NCI-H2196 (cell line): ENCODE data around the gene TTC23.
A peak's percentile ranks its signal among the peaks of the same experiment; 100 is the strongest.
"Not testable (repeated sequence)": the region's sequence is repeated elsewhere in the genome, so short reads cannot be mapped to it uniquely, and the experiment has no call there.

Experiments used
- DNase-seq: peaks from one replicate; lab custom pipeline; 2025; ENCODE audit not compliant: unreplicated experiment; lab: John Stamatoyannopoulos, UW

Gene TTC23

DNA sequence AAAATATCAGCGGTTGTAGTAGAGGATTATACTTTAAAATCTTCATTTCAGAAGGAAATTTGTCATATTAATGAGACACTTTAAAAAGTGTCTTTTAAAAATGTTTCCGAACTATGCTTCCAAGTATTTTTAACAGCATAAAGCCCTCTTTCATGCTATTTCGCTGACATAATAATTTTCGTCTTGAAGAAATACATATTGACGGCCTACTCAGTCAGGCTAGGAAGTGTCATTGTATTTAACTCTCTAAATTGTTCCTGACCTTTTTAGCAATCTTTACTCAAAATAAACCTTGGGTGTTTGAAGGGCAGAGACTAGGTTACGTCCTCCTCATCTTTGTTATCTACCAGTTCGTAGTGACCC is 1.1 kb upstream of the TTC23 start:
- DNase-seq, result no peak

DNA sequence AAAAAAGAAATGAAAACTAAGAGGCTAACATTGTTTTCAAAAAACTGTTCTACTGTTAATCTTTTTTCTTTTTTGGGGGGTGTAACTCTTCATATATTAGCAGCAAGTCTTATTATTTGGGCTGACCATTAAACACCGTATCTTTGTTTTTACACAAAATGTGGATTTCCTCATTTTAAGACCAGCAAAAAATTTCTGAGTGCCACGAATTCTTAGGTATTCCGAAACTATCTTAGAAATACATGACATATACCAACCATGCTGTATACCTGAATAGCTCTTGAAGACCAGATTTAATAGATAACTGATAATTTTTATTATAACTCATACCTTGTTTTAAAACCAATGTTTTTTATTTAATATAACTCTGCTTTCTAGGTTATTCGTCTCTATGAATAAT is 620 bp upstream of the TTC23 start:
- no peak for DNase-seq

DNA sequence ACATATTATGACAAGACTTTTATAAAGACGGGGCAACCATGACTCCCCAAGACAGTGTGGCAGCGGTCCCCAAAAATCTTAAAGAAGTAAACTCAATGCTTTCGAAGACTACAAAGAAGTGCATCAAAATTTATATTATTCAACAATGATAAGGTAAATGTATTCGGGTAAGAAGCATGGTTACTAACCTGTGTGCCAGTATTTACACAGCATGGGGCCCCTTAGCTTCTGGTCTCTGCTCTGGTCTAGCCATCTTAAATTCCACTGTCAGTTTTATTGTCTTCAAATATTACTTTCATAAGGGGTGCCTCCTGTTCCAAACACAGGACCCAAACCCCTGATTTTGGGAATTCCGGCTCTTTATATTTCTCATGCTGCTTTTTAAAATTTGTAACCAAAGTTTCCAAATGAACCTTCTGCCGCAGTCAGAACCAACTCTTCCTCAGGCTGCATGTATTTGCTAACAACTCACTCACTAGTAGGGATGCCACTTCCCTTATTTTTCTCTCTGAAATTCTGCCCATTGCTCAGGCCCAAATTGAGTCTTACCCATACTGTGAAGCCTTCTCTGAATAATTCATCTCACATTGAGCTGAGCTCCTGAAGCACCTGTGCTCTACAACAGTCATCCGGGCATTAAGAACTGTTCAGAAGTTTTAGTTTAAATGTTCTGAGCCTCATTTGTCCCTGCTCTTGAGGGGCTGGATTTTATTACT is 1.2 kb downstream of the TTC23 start:
- no peak for DNase-seq

DNA sequence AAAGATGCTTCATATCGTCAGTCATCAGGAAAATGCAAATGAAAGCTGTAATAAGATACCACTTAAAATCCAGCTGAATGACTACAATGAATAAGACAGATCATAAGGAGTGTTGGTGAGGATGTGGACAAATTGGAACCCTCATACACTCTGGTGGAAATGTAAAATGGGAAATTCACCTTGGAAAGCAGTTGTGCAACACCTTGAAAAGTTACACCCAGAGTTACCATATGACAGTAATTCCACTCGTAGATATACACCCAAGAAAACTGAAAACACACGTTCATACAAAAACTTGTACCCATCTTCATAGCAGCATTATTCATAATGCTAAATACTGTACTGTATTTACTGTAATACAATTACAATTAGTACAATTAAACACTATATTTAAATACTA is 2.3 kb downstream of the TTC23 start:
- no peak for DNase-seq

DNA sequence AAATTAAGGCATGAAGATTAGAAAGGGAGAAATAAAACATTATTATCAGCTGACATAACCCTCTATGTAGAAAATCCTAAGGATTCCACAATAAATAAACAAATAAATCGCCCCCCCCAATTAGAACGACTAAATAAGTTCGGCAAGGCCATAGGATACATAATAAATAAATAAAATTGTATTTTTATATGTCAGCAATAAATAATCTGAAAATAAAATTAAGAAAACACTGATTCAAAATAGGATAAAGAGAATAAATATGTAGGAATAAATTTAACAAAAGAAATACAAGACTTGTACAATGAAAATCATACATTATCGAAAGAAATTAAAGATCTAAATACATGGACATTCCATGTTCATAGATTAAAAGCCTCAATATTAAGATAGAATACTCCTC is 5.1 kb downstream of the TTC23 start:
- DNase-seq, result no peak

DNA sequence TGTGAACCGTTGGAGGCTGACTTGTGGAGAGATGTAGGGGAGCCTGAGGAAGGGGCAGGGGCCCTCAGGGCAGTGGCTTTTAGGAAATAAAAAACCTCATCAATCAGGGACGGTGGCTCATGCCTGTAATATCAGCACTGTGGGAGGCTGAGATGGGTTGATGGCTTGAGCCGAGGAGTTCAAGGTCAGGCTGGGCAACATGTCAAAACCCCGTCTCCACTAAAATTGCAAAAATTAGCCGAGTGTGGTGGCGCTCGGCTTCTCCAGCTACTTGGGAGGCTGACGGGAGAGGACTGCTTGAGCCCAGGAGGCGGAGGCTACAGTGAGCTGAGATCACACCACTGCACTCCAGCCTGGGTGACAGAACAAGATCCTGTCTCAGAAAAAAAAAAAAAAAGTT is 7.6 kb downstream of the TTC23 start:
- DNase-seq, result no peak

DNA sequence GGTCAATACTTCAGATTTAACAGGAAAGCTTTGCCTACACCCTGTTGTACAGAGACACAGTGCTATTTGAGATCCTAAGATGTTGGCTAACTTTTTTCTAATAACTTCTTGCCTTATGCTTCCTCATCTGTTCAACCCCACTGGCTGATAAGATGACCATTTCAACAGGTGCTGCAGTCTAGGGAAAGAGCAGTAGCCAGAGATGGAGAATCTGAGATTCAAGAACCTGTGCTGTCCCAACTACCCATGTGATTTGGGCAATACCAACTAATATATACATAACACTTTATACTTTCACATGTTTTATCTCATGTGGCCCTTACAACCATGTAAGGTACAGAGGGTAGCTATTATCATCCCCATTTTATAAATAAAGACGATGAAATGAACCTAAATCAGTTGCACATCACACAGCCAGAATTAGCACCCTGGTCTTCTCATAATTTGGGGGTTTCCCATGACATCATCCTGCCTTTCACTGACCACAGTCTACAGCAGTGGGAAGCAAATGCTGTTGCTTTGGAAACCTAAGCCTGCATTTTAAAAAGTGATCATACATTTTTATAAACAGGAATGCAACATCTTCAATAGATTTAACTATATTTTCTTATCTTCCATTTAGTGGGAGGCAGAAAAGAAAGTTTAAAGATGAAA is 9.7 kb downstream of the TTC23 start:
- no peak for DNase-seq

DNA sequence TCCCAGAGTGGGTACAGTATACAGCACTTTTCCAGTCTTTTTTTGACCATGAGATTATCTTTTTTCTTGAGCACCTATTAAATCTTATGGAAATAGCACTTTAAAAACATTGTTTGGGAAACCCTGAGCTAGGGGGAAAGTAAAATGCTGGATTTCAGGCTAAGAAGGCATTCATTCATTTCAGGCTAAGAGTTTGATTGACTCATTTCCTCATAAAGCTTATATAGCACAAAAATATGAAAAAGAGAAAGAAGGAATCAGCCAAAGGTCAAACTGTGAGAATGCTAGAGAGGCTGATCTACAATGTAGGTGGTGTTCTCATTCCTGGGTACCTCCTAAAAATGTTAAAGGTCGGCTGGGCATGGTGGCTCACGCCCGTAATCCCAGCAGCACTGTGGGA is 10.5 kb downstream of the TTC23 start:
- DNase-seq, result no peak

DNA sequence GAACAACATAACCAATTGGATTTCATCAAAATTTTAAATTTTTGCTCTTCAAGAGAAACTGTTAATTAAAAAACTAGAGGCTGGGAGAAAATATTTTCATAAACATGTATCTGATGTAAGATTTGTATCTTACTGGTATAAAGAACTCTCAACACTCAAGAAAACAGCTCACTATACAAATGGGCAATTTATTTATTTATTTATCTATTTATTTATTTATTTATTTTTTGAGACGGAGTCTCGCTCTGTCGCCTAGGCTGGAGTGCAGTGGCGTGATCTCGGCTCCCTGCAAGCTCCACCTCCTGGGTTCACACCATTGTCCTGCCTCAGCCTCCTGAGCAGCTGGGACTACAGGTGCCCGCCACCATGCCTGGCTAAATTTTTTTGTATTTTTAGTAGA is 15.2 kb downstream of the TTC23 start:
- DNase-seq, result not testable (repeated sequence)

DNA sequence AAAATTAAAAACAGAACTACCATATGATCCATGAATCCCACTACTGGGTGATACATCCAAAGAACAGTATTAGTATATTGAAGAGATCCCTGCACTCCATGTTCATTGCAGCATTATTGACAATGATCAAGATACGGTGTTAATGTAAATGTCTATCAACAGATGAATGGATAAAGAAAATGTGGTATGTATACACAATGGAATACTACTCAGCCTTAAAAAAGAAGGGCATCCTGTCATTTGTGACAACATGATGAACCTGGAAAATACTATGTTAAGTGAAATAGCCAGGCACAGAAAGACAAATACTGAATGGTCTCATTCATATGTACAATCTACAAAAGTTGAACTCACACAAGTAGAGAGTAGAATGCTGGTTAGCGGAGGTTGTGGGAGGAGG is 16.6 kb downstream of the TTC23 start:
- DNase-seq, result no peak

DNA sequence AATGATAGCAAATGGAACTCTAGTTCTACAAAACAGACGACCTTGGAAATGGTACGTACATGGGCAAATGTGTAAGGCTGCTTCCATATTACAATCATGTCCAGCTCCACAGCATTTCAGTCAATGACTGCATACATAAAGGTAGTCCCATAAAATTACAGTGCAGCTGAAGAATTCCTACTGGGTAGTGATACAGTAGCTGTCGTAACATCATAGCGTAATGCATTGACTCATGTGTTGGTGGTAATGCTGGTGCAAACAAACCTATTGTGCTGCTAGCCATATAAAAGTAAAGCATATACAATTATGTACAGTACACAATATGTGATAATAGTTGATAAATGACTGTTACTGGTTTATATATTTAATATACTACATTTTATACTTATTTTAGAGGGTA is 18.5 kb downstream of the TTC23 start:
- no peak for DNase-seq

DNA sequence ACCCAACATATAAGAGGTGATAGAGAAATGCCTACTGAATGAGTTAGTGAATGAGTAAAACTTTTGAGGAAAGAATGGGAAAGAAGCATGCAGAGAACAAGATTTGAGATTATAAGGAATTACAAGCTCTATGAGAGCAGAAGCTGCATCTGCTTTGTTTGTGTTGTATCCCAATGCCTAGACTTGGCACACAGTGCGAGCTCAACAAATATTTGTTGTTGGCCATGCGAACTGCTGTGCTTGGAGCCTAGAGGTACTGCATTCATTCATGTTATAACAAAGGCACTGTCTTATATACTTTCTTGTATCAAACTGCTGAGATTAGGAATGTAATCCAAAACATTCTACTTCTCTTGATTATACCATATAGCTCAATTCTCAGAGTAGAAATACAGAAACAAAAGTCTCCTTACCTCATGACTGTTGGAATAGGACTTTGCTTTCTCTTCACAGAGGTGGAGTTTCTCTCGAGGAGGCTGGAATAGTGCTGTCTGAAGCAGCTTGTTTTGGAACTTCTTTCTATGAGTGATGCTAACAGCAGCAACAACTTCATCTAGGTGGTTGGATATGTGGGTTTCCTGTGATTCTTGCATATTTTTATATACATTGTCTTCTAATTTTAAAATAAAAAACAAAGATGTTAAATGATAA is 21.1 kb downstream of the TTC23 start:
- DNase-seq, result no peak

DNA sequence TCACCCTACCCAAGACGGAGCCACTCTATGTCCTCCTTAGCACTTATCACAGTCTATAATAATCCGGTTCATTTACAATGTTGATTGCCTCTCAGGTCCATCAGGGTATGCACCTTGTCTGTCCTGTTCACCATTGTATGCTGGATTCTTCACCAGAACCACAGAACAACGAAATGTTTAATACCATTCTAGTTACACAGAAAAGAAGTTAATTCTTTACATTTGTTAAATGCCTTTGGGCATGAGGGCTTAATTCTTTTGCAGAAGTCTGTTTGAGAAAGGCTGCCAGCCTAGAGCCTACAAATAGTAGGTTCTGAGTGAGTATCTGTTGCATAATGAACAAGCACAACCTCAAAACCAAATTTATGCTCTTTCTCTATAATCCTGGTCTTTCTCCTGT is 22.6 kb downstream of the TTC23 start:
- no peak for DNase-seq

DNA sequence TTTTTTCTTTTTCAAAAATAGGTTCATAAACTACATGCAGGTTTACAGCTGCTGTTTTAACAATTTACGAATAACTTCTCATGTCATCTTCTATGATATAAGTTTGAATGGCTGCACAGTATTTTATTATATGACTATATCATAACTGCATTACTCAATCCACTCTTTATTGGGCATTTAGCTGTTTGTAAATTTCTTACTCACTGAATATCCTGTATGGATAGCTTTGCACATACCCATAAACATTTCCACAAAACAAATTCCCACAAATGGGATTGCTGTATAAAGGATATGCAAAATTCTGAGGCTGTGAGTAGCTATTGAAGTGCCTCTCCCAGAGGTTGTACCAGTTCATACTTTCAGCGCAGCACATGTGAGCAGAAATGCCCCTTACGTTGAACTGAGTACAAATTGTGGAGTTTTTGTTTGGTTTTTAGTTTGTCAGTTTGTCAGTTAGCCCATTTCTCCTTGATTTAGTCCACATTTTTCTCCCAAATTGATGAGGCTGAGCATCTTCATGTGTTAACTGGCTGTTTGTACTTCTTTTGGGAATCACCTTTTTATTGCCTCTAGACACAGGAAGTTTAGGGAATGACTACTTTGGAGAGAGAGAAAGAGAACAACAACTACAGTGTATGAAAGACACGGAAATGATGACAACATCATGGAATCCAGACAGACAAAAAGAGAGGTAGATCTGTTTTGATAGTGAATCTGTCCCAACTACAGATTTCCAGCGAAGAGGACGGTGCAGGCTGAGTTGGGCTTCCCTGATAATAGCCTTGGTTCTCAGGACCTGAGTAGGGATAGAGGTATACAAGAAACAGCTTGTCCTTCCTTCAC is 24.8 kb downstream of the TTC23 start:
- DNase-seq, result no peak

DNA sequence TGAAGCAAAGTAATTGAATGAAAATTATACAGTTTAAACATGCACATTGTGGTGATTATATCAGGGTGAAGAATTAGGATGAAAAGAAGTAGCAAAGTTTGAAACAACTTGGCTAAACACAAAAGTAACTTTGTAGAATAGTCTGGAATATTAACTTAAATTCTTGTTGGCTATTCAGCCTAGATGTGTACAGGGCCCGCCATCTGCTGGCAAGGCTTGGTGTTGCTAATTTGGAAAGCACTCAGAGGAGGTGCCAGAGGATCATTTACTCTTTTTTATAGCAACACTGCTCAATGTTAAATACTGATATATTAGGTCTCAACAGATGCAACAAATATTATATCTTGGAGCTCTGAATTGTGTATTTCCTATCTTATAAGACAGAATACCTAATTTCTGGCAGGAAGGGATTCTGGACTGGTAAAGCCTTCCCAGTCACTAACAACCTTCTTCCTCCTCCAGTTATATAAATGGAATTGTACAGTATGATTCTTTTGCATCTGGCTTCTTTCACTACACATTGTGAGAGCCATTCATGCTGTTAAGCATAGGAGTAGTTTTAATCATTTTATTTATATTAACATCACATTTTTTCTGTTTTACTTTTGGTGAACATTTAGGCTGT is 36.1 kb downstream of the TTC23 start:
- DNase-seq, result peak; percentile 45

DNA sequence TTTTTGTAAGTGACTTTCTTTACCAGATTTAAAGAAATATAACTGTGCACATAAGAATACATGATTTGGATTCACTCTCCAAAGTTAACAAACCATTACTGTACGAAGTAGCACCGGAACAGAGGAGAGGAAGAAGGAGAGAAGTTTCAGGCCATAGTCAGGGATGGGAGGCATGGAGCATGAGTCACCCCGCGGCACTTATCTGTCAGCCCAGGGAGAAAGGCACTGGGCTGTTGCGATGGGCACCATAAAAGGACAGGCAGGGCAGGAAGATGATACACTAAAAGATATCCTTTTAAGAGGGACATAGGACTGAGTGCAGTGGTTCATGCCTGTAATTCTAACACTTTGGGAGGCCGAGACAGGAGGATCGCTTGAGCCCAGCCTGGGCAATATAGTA is 37.0 kb downstream of the TTC23 start:
- DNase-seq, result no peak

DNA sequence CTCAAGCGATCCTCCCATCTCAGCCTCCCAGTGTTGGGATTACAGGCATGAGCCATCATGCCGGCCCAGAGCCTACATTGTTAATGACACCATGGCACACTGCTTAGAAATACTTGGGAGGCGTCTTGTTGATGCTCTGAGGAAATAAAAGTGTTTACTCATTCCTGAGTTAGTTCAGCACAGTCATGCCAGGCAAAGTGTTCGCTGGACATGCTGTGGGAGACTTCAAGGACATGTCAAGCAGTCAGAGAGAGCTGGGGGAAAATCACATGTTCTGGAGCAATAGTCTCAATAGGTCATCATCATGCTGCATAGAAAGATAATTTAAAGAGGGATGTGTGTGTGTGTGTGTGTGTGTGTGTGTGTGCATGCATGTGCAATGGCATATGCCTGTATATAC is 37.5 kb downstream of the TTC23 start:
- DNase-seq, result no peak

DNA sequence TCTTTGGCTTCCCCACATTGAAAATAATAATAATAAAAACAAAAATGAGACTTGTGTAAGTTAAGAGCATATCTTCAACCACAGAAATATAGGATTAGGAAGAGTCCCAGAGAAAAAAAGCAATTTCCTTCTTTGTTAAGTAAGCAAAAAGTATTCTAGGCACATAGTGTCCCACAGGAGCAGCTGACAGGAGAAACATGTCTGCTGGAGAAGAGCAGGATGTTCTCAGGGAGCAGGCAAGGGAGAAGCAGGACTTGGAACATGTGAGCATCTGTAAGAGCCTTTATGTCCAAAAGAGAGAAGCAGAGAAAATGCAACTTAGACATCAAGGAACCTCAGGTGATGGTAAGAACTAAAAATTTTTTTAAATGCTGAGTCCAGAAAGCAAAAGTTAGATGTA is 39.0 kb downstream of the TTC23 start:
- DNase-seq, result no peak

DNA sequence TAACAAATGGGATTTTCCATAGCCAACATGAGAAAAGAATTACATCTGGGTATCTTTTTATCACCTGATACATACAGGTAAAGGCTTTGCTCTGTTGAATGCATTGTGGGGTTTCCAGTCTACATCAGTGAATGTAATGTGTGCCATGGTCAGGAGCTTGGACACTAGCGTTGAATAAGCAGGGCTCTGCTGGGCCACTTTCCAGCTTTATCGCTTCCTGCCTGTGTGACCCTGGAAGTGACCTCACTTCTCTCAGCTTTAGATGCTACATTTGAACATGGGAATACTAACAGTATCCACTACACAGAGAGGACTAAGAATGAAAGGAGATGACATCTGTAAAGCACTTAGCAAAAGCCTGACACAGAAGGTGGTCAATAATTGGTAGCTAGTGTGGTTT is 40.1 kb downstream of the TTC23 start:
- no peak for DNase-seq

DNA sequence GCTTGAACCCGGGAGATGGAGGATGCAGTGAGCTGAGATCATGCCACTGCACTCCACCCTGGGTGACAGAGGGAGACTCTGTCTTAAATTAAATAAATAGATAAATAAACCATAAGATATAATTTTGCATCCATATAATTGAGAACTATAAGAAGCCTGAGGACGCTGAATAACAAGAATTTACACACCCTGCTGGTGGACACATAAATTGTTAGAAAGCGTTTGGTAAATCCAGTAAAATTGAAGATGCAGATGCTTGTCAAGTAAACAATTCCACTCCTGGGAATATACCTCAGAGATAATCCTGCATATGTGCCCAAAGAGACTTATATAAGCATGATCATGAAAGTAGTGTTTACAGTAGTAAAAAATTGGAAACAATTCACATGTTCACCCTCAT is 41.7 kb downstream of the TTC23 start:
- no peak for DNase-seq

DNA sequence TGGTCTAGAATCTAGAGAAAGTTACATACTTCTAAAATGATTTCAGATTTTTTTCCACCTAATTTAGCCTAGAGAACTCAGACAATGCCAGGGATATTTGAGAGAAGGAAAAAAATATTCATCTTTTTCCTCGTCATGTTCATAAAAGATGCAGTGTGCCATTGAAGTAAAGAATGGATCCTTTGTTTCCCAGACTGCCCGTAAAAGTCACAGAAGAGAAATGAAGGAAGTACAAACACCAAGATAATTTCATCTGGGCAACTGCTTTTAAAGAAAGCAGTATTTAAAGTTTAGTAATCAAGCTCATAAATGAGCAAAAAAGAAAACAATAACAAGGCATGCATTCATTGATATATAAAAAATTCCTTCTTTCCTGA is 47.2 kb downstream of the TTC23 start:
- DNase-seq, result no peak
